Measurements from ENCODE around the gene TARBP2. TPM values are rescaled to one million over a fixed set of nuclear protein-coding genes. Genes with fewer than 3 reads are reported as not detected.

Gene TARBP2
- total RNA-seq, 2 experiments from 2014 or later, result 45.9 to 49.1 TPM

DNA sequence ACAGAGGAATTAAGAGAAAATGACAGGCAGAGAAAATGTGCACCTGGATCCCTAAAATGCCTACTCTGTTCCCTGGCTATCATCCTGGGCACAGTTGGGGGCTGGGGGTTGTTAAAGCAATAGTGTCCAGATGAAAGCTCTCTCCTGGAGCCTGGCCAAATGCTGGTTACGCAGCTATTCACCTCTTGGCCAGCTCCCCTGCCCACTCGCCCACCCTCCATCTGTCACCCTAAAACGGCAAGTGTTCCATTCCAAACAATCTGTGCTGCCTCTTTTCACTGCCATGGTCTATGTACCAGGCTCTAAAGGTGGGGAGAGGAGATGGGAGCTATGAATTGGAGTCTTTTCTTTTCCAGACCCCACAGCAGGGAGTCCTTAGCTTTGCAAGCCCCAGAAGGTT is 30.9 kb downstream of the TARBP2 start:
- H3K27ac ChIP-seq (ENCODE audit: low read depth, low read length, poor library complexity, severe bottlenecking), result no peak overlapping the region
- CTCF ChIA-PET (ENCODE audit: unreplicated experiment), result no interaction called here
- H2AFZ ChIP-seq (ENCODE audit: low read length), result no peak overlapping the region
- DNase-seq (ENCODE audit: low spot score), result no peak
- POLR2A ChIA-PET, result interaction anchor here (0.6 to 0.7 kb wide), 2 partner anchors 17 to 388 kb away, joined by 4 read pairs; no protein-coding TSS in a partner anchor
- no peaks in the 10 kb centered on the region for H3K9me3 ChIP-seq (ENCODE audit: low read length)
- peaks cover 53% of the 10 kb centered on the region for H3K36me3 ChIP-seq (ENCODE audit: insufficient read depth, low read length)
- BruUV-seq (replicated peaks), result no TSS peak
- intact Hi-C loops (cut with micrococcal nuclease; ENCODE audit: unreplicated experiment), result no loop called here
- TF ChIP-seq, protein P1, sequence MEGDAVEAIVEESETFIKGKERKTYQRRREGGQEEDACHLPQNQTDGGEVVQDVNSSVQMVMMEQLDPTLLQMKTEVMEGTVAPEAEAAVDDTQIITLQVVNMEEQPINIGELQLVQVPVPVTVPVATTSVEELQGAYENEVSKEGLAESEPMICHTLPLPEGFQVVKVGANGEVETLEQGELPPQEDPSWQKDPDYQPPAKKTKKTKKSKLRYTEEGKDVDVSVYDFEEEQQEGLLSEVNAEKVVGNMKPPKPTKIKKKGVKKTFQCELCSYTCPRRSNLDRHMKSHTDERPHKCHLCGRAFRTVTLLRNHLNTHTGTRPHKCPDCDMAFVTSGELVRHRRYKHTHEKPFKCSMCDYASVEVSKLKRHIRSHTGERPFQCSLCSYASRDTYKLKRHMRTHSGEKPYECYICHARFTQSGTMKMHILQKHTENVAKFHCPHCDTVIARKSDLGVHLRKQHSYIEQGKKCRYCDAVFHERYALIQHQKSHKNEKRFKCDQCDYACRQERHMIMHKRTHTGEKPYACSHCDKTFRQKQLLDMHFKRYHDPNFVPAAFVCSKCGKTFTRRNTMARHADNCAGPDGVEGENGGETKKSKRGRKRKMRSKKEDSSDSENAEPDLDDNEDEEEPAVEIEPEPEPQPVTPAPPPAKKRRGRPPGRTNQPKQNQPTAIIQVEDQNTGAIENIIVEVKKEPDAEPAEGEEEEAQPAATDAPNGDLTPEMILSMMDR (conservative IDR thresholded peaks at IDR 0.05; ENCODE audit: low read length), result no peak
- TF ChIP-seq EZH2phosphoT487 (IDR thresholded peaks at IDR 0.05; ENCODE audit: borderline replicate concordance, low read depth, low read length), result no peak
- no peaks in the 10 kb centered on the region for H3K79me2 ChIP-seq (ENCODE audit: insufficient read depth, low read depth, low read length)
- no peaks in the 10 kb centered on the region for H3K4me1 ChIP-seq (ENCODE audit: insufficient read depth, low read length, poor library complexity, severe bottlenecking)
- no peaks in the 10 kb centered on the region for H3K9me2 ChIP-seq (ENCODE audit: insufficient read depth, low read length)
- no peak overlapping the region for H3K4me2 ChIP-seq (ENCODE audit: low read length)
- no peaks in the 10 kb centered on the region for H4K20me1 ChIP-seq (ENCODE audit: insufficient read depth, low read length)
- no peak overlapping the region for H3K4me3 ChIP-seq (ENCODE audit: low read depth, low read length, poor library complexity, severe bottlenecking)

DNA sequence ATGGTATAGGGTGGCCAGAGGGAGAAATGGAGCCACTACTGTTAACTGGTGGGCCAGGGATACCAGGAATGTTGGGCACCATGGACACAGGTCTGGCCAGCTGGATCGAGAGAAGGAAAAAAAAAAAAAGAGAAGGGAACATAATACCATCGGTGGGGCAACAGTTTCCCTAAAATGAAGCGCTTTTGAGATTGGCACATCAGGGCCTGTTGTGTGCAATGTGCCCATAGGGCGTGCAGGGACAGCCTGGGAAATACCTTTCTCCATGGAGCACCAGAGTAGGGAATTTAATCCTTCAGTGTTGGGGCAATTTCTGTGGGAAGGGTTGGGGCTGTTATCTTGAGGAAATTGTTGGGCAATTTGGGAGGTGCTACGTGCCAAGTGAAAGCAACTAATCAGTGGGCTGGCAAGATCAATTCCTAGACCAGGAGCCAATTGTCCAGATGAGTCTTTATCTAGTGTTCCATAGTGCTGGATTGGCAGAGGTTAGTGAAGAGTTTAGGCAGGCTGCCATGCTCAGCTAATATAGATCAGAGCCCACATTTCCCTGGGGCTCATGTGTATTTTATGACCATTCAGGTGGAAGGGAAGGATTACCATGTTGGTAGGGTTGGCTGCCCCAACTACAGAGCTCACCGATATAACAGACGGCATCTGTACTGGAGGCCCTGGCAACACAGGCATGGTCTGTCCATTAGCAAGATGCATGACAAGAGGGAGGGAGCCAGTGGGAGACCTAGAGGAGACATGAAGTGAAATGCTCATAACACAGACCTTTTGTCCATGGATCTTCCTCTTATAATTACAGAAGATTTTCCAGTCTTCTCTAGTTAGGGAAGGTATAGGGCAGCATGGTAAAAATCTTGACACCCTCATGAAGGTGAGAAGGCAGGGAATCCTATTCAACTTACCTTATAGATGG is 31.7 kb downstream of the TARBP2 start:
- no peak for DNase-seq (ENCODE audit: low spot score)
- H3K4me3 ChIP-seq (ENCODE audit: low read depth, low read length, poor library complexity, severe bottlenecking), result no peak overlapping the region
- CTCF ChIA-PET (ENCODE audit: unreplicated experiment), result no interaction called here
- H4K20me1 ChIP-seq (ENCODE audit: insufficient read depth, low read length), result no peaks in the 10 kb centered on the region
- H3K9me2 ChIP-seq (ENCODE audit: insufficient read depth, low read length), result no peaks in the 10 kb centered on the region
- H2AFZ ChIP-seq (ENCODE audit: low read length), result no peak overlapping the region
- intact Hi-C loops (cut with micrococcal nuclease; ENCODE audit: unreplicated experiment), result no loop called here
- TF ChIP-seq, protein P1 (conservative IDR thresholded peaks at IDR 0.05; ENCODE audit: low read length), result no peak
- no peak for TF ChIP-seq EZH2phosphoT487 (IDR thresholded peaks at IDR 0.05; ENCODE audit: borderline replicate concordance, low read depth, low read length)
- H3K4me1 ChIP-seq (ENCODE audit: insufficient read depth, low read length, poor library complexity, severe bottlenecking), result no peaks in the 10 kb centered on the region
- peaks cover 54% of the 10 kb centered on the region for H3K36me3 ChIP-seq (ENCODE audit: insufficient read depth, low read length)
- no peaks in the 10 kb centered on the region for H3K79me2 ChIP-seq (ENCODE audit: insufficient read depth, low read depth, low read length)
- POLR2A ChIA-PET, result interaction anchor here (0.6 to 1.1 kb wide), 4 partner anchors 48 to 142 kb away, joined by 3 to 4 read pairs (median 3); no protein-coding TSS in a partner anchor
- BruUV-seq (replicated peaks), result no TSS peak
- H3K9me3 ChIP-seq (ENCODE audit: low read length), result no peaks in the 10 kb centered on the region
- H3K4me2 ChIP-seq (ENCODE audit: low read length), result no peak overlapping the region
- H3K27ac ChIP-seq (ENCODE audit: low read depth, low read length, poor library complexity, severe bottlenecking), result no peak overlapping the region

DNA sequence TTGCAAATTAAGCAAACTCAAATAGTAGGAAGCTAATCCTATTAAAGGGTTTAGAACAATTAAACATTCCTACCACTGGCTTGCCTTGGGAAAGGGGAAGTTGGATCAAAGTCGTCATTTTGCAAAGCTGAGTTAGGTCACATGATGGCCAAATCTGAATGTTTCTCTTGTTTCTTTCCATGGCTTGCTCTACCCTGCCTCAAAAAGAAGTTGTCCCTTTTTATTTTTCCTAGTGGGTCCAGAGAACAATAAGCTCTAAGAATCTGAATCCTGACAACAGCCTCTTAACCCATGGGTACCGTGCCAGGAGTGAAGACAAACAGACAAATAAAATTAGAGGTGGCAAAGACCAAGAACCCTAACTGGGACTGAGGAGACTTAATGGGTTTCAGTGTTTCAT is 32.4 kb downstream of the TARBP2 start:
- no TSS peak for BruUV-seq (replicated peaks)
- CTCF ChIA-PET (ENCODE audit: unreplicated experiment), result no interaction called here
- Histone ChIP-seq H3K27ac (ENCODE audit: low read depth, low read length, poor library complexity, severe bottlenecking) (no peak overlapping the region), H3K9me3 (ENCODE audit: low read length) (no peaks in the 10 kb centered on the region), H2AFZ (ENCODE audit: low read length) (no peak overlapping the region), H3K4me3 (ENCODE audit: low read depth, low read length, poor library complexity, severe bottlenecking) (no peak overlapping the region), H3K4me2 (ENCODE audit: low read length) (no peak overlapping the region), H3K4me1 (ENCODE audit: insufficient read depth, low read length, poor library complexity, severe bottlenecking) (no peaks in the 10 kb centered on the region), H4K20me1 (ENCODE audit: insufficient read depth, low read length) (no peaks in the 10 kb centered on the region), H3K79me2 (ENCODE audit: insufficient read depth, low read depth, low read length) (no peaks in the 10 kb centered on the region), H3K36me3 (ENCODE audit: insufficient read depth, low read length) (peaks cover 57% of the 10 kb centered on the region), H3K9me2 (ENCODE audit: insufficient read depth, low read length) (no peaks in the 10 kb centered on the region)
- no peak for DNase-seq (ENCODE audit: low spot score)
- POLR2A ChIA-PET, result interaction anchor here (0.6 to 1.1 kb wide), 2 partner anchors 48 to 95 kb away, joined by 3 read pairs; no protein-coding TSS in a partner anchor
- TF ChIP-seq, protein P1 (conservative IDR thresholded peaks at IDR 0.05; ENCODE audit: low read length), result no peak
- no peak for TF ChIP-seq EZH2phosphoT487 (IDR thresholded peaks at IDR 0.05; ENCODE audit: borderline replicate concordance, low read depth, low read length)
- intact Hi-C loops (cut with micrococcal nuclease; ENCODE audit: unreplicated experiment), result no loop called here
